ENCODE results near the gene VASH2.
"Not testable (repeated sequence)": the region's sequence is repeated elsewhere in the genome, so short reads cannot be mapped to it uniquely, and the experiment has no call there.

Gene VASH2

DNA sequence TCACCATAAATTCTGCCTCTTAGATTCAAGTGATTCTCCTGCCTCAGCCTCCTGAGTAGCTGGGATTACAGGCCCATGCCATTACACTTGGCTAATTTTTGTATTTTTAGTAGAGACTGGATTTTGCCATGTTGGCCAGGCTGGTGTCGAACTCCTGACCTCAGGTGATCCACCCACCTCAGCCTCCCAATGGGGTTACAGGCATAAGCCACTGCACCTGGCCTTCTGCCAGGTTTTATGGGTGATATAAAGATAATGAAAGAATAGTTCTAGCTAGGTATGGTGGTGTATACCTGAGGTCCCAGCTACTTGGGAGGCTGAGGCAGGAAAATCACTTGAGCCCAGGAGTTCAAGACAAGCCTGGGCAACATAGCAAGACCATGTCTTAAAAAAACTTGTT, 14.7 kb downstream of the VASH2 start:
- H3K79me1 ChIP-seq (ENCODE audit: low read depth, low read length); H3K4me2 ChIP-seq (ENCODE audit: insufficient read depth, low read length, poor library complexity, severe bottlenecking); H3K9me3 ChIP-seq (replicated peaks in 1 of 2; ENCODE audit: control insufficient read depth in 2 of 2, insufficient read depth in 1 of 2, low read depth in 1 of 2, low read length in 2 of 2); H2BK120ac ChIP-seq (ENCODE audit: low read depth, low read length); H3K18ac ChIP-seq (ENCODE audit: low read length); H2BK12ac ChIP-seq (ENCODE audit: low read length); H3K4me1 ChIP-seq (ENCODE audit: control insufficient read depth in 2 of 2, insufficient read depth in 1 of 2, low read depth in 1 of 2, low read length in 2 of 2); H3K14ac ChIP-seq (ENCODE audit: low read length); H2AK5ac ChIP-seq (ENCODE audit: low read depth, low read length); H3K27me3 ChIP-seq (ENCODE audit: control insufficient read depth in 3 of 3, insufficient read depth in 3 of 3, low read depth in 1 of 3, low read length in 3 of 3); H2BK5ac ChIP-seq (ENCODE audit: low read length); DNase-seq (ENCODE audit: low spot score); H3K23ac ChIP-seq (ENCODE audit: low read depth, low read length, poor library complexity); H3K27ac ChIP-seq (replicated peaks; ENCODE audit: low read length); H4K91ac ChIP-seq (ENCODE audit: low read depth, low read length, poor library complexity); H4K8ac ChIP-seq (ENCODE audit: low read depth, low read length); H3K9ac ChIP-seq (ENCODE audit: low read depth, low read length, poor library complexity); H3K4me3 ChIP-seq (ENCODE audit: low read length in 2 of 2); H2AFZ ChIP-seq (ENCODE audit: low read length); H2BK15ac ChIP-seq (ENCODE audit: low read length); H3K4ac ChIP-seq (ENCODE audit: low read length): not testable (repeated sequence)
- no CpG with 5 or more reads among the region's 1 CpG for WGBS, 2 donors (ENCODE audit: extremely low coverage in 2 of 2, insufficient read length in 2 of 2, insufficient replicate concordance in 1 of 2)
- H3K36me3 ChIP-seq (replicated peaks in 1 of 2; ENCODE audit: control insufficient read depth in 2 of 2, insufficient read depth in 2 of 2, low read length in 2 of 2): peaks cover 3 to 19% of the 10 kb centered on the region in 2 donors

GRCh38 chr1:212966616-212967015, 16.3 kb downstream of the VASH2 start:
- no peak for DNase-seq (ENCODE audit: low spot score)
- Histone ChIP-seq H4K91ac (ENCODE audit: low read depth, low read length, poor library complexity) (no peak overlapping the region), H3K4ac (ENCODE audit: low read length) (no peak overlapping the region), H3K18ac (ENCODE audit: low read length) (no peak overlapping the region), H4K8ac (ENCODE audit: low read depth, low read length) (no peak overlapping the region), H3K4me3 (ENCODE audit: low read length in 2 of 2) (no peak overlapping the region), H3K36me3 (replicated peaks in 1 of 2; ENCODE audit: control insufficient read depth in 2 of 2, insufficient read depth in 2 of 2, low read length in 2 of 2) (peaks cover 3 to 14% of the 10 kb centered on the region in 2 donors), H3K4me2 (ENCODE audit: insufficient read depth, low read length, poor library complexity, severe bottlenecking) (no peak overlapping the region), H3K79me1 (ENCODE audit: low read depth, low read length) (no peaks in the 10 kb centered on the region), H3K4me1 (ENCODE audit: control insufficient read depth in 2 of 2, insufficient read depth in 1 of 2, low read depth in 1 of 2, low read length in 2 of 2) (peaks cover 4 to 6% of the 10 kb centered on the region in 2 donors), H2BK12ac (ENCODE audit: low read length) (no peak overlapping the region), H3K14ac (ENCODE audit: low read length) (no peak overlapping the region), H2AK5ac (ENCODE audit: low read depth, low read length) (no peak overlapping the region), H3K9ac (ENCODE audit: low read depth, low read length, poor library complexity) (no peak overlapping the region), H2BK15ac (ENCODE audit: low read length) (no peak overlapping the region), H2AFZ (ENCODE audit: low read length) (no peak overlapping the region), H3K9me3 (replicated peaks in 1 of 2; ENCODE audit: control insufficient read depth in 2 of 2, insufficient read depth in 1 of 2, low read depth in 1 of 2, low read length in 2 of 2) (peaks cover 0 to 3% of the 10 kb centered on the region in 2 donors), H3K27ac (replicated peaks; ENCODE audit: low read length) (no peak overlapping the region), H2BK120ac (ENCODE audit: low read depth, low read length) (no peak overlapping the region), H2BK5ac (ENCODE audit: low read length) (no peak overlapping the region), H3K27me3 (ENCODE audit: control insufficient read depth in 3 of 3, insufficient read depth in 3 of 3, low read depth in 1 of 3, low read length in 3 of 3) (no peaks in the 10 kb centered on the region), H3K23ac (ENCODE audit: low read depth, low read length, poor library complexity) (no peak overlapping the region)
- no CpG with 5 or more reads among the region's 5 CpGs for WGBS, 2 donors (ENCODE audit: extremely low coverage in 2 of 2, insufficient read length in 2 of 2, insufficient replicate concordance in 1 of 2)

- no peak overlapping the region for H3K27ac ChIP-seq (replicated peaks; ENCODE audit: low read length)
- no peak overlapping the region for H3K4me2 ChIP-seq (ENCODE audit: insufficient read depth, low read length, poor library complexity, severe bottlenecking)
- no peak overlapping the region for H3K9ac ChIP-seq (ENCODE audit: low read depth, low read length, poor library complexity)
- no peaks in the 10 kb centered on the region for H3K79me1 ChIP-seq (ENCODE audit: low read depth, low read length)
- H2BK120ac ChIP-seq (ENCODE audit: low read depth, low read length): no peak overlapping the region
- H2BK12ac ChIP-seq (ENCODE audit: low read length): no peak overlapping the region
- DNase-seq (ENCODE audit: low spot score): no peak
- H3K4me1 ChIP-seq (ENCODE audit: control insufficient read depth in 2 of 2, insufficient read depth in 1 of 2, low read depth in 1 of 2, low read length in 2 of 2): peaks cover 4 to 6% of the 10 kb centered on the region in 2 donors
- H3K4me3 ChIP-seq (ENCODE audit: low read length in 2 of 2): no peak overlapping the region
- WGBS, 2 donors (ENCODE audit: extremely low coverage in 2 of 2, insufficient read length in 2 of 2, insufficient replicate concordance in 1 of 2): no CpG with 5 or more reads among the region's 8 CpGs
- H3K36me3 ChIP-seq (replicated peaks in 1 of 2; ENCODE audit: control insufficient read depth in 2 of 2, insufficient read depth in 2 of 2, low read length in 2 of 2): peaks cover 0 to 6% of the 10 kb centered on the region in 2 donors
- no peak overlapping the region for H3K4ac ChIP-seq (ENCODE audit: low read length)
- no peak overlapping the region for H2BK5ac ChIP-seq (ENCODE audit: low read length)
- H3K27me3 ChIP-seq (ENCODE audit: control insufficient read depth in 3 of 3, insufficient read depth in 3 of 3, low read depth in 1 of 3, low read length in 3 of 3): no peaks in the 10 kb centered on the region
- H3K9me3 ChIP-seq (replicated peaks in 1 of 2; ENCODE audit: control insufficient read depth in 2 of 2, insufficient read depth in 1 of 2, low read depth in 1 of 2, low read length in 2 of 2): peaks cover 0 to 3% of the 10 kb centered on the region in 2 donors
- no peak overlapping the region for H4K8ac ChIP-seq (ENCODE audit: low read depth, low read length)
- H3K18ac ChIP-seq (ENCODE audit: low read length): no peak overlapping the region
- H3K14ac ChIP-seq (ENCODE audit: low read length): no peak overlapping the region
- no peak overlapping the region for H2BK15ac ChIP-seq (ENCODE audit: low read length)
- no peak overlapping the region for H3K23ac ChIP-seq (ENCODE audit: low read depth, low read length, poor library complexity)
- no peak overlapping the region for H4K91ac ChIP-seq (ENCODE audit: low read depth, low read length, poor library complexity)
- no peak overlapping the region for H2AFZ ChIP-seq (ENCODE audit: low read length)
- H2AK5ac ChIP-seq (ENCODE audit: low read depth, low read length): no peak overlapping the region
Observed at GRCh38 chr1:212967801-212968200, 17.5 kb downstream of the VASH2 start.

GRCh38 chr1:212968368-212968863, 18.1 kb downstream of the VASH2 start:
- H3K23ac ChIP-seq (ENCODE audit: low read depth, low read length, poor library complexity): no peak overlapping the region
- H3K4me1 ChIP-seq (ENCODE audit: control insufficient read depth in 2 of 2, insufficient read depth in 1 of 2, low read depth in 1 of 2, low read length in 2 of 2): peaks cover 4 to 6% of the 10 kb centered on the region in 2 donors
- no peak overlapping the region for H3K27ac ChIP-seq (replicated peaks; ENCODE audit: low read length)
- H2AK5ac ChIP-seq (ENCODE audit: low read depth, low read length): no peak overlapping the region
- H3K9me3 ChIP-seq (replicated peaks in 1 of 2; ENCODE audit: control insufficient read depth in 2 of 2, insufficient read depth in 1 of 2, low read depth in 1 of 2, low read length in 2 of 2): peaks cover 0 to 3% of the 10 kb centered on the region in 2 donors
- H3K4me3 ChIP-seq (ENCODE audit: low read length in 2 of 2): no peak overlapping the region
- no peak overlapping the region for H3K4ac ChIP-seq (ENCODE audit: low read length)
- no peak overlapping the region for H2BK12ac ChIP-seq (ENCODE audit: low read length)
- no peak overlapping the region for H4K8ac ChIP-seq (ENCODE audit: low read depth, low read length)
- H2AFZ ChIP-seq (ENCODE audit: low read length): peak overlapping the region; percentile 50
- no peak overlapping the region for H2BK120ac ChIP-seq (ENCODE audit: low read depth, low read length)
- H3K14ac ChIP-seq (ENCODE audit: low read length): no peak overlapping the region
- DNase-seq (ENCODE audit: low spot score): no peak
- H2BK5ac ChIP-seq (ENCODE audit: low read length): no peak overlapping the region
- no peak overlapping the region for H3K18ac ChIP-seq (ENCODE audit: low read length)
- no peak overlapping the region for H3K4me2 ChIP-seq (ENCODE audit: insufficient read depth, low read length, poor library complexity, severe bottlenecking)
- no peak overlapping the region for H2BK15ac ChIP-seq (ENCODE audit: low read length)
- H3K36me3 ChIP-seq (replicated peaks in 1 of 2; ENCODE audit: control insufficient read depth in 2 of 2, insufficient read depth in 2 of 2, low read length in 2 of 2): peaks cover 0 to 9% of the 10 kb centered on the region in 2 donors
- no peaks in the 10 kb centered on the region for H3K27me3 ChIP-seq (ENCODE audit: control insufficient read depth in 3 of 3, insufficient read depth in 3 of 3, low read depth in 1 of 3, low read length in 3 of 3)
- WGBS, 2 donors (ENCODE audit: extremely low coverage in 2 of 2, insufficient read length in 2 of 2, insufficient replicate concordance in 1 of 2): no CpG with 5 or more reads among the region's 3 CpGs
- no peak overlapping the region for H3K9ac ChIP-seq (ENCODE audit: low read depth, low read length, poor library complexity)
- no peak overlapping the region for H4K91ac ChIP-seq (ENCODE audit: low read depth, low read length, poor library complexity)
- H3K79me1 ChIP-seq (ENCODE audit: low read depth, low read length): no peaks in the 10 kb centered on the region

All from neuronal stem cell (in vitro differentiated cells).